ENCODE data around the gene COL5A1. TPM values are rescaled to one million over a fixed set of nuclear protein-coding genes. Genes with fewer than 3 reads are reported as not detected.

COL5A1 gene
- total RNA-seq, 4 donors from 2014 or later = 13.3 to 55.0 (median 27.0) TPM

DNA sequence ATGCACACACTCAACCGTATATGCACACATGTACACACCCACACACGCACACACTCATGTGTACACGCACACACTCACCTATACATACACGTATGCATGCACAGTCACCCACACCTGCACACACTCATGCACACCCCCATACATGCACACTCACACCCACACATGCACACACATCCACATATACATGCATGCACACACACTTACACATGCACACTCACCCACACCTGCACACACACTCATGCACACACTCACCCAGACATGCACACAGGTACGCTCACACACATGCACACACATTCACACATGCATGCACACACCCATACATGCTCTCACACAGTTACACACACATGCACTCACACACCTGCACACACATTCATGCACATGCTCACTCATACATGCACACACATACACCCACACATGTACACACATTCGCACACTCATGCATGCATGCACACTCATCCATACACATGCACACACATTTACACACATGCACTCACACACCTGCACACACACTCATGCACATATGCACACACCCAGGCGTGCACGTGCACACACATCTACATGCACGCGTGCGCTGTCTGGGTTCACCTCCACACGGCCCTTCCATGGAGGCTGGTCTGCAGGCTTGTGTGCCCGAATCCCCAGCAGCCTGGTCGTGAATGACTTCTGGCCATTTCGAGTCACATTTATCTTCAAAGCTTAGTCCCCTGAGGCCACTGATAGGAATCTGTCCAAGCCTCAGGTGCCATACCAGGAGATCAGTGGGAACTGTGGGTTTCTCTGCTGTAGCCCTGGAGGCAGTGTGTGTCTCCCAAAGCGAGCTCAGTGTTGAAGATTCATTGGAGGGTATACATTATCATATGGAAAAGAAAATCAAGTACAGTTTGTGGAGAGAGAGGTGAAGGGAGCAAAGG lies 103.0 kb downstream of the COL5A1 start:
- TF ChIP-seq CTCF (IDR thresholded peaks at IDR 0.05) = no peak
- ATAC-seq (ENCODE audit: low FRiP score) (no peak), DNase-seq (ENCODE audit: low spot score) (no peak)

DNA sequence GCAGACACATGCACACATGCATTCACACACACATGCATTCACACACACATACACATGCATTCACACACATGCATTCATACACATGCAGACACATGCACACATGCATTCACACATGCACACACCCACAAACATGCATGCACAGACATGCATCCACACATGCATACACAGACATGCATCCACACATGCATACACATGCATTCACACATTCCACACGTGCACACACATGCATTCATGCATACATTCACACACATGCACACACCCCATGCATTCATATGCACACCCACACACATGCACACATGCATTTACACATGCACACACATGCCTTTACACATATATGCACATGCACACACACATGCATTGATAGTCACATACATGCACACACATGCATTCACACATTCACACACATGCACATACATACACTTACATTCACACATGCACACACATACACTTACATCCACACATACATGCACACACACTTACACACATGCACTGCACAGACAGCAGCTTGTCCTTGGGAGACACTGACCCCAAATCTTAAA lies 106.4 kb downstream of the COL5A1 start:
- no peak for TF ChIP-seq CTCF (IDR thresholded peaks at IDR 0.05)
- DNase-seq (ENCODE audit: low spot score) (no peak), ATAC-seq (ENCODE audit: low FRiP score) (no peak)

DNA sequence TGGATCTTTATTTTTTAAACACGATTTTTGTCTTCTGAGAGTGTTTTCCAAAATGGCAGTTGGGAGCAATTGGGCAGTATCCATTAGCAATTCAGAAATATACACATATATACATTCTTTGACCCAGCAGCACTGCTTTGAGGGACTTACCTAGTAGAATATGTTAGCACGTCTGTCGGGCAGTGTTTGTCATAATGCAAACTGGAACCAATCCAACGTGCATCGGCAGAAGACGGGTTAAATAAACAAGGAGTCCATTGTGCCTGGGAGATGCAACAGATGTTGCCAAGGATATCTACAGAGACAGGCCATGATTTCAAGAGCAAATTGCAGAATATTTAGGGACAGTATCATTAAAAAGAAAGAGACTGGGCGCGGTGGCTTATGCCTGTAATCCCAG lies 107.0 kb downstream of the COL5A1 start:
- DNase-seq (ENCODE audit: low spot score) (no peak), ATAC-seq (ENCODE audit: low FRiP score) (no peak)
- no peak for TF ChIP-seq CTCF (IDR thresholded peaks at IDR 0.05)

DNA sequence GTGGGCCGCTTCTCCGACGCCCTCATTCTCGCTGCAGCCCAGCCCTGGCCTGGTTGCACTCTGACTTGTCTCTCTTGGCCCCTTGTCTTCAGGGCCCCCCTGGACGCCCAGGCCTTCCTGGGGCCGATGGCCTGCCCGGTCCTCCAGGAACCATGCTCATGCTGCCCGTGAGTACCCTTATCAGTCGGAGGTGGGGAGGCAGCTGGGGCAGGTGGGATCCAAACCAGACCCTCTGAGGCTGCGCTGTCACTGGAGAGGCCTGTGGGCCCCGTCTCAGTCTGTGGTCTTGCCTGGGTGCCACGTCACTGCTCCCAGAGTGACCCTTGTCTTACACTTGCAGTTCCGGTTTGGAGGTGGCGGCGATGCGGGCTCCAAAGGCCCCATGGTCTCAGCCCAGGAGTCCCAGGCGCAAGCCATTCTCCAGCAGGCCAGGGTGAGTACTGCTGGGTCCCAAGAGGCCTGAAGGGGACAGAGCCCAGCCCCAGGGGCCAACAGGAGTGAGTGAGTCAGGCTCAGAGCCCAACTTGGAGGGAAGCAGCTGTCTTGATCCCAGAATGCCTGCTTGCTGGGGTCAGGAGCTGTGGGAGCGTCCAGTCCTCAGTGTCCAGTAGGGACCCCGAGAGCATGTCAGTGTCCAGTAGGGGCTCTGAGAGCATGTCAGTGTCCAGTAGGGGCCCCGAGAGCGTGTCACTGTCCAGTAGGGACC lies 109.0 kb downstream of the COL5A1 start:
- no peak for TF ChIP-seq CTCF (IDR thresholded peaks at IDR 0.05)
- ATAC-seq (ENCODE audit: low FRiP score) (no peak), DNase-seq (ENCODE audit: low spot score) (no peak)

- no peak for ATAC-seq (ENCODE audit: low FRiP score)
- DNase-seq (ENCODE audit: low spot score) = no peak
- no peak for TF ChIP-seq CTCF (IDR thresholded peaks at IDR 0.05)
Measured at GRCh38 chr9:134751622-134752021, 110.0 kb downstream of the COL5A1 start.

DNA sequence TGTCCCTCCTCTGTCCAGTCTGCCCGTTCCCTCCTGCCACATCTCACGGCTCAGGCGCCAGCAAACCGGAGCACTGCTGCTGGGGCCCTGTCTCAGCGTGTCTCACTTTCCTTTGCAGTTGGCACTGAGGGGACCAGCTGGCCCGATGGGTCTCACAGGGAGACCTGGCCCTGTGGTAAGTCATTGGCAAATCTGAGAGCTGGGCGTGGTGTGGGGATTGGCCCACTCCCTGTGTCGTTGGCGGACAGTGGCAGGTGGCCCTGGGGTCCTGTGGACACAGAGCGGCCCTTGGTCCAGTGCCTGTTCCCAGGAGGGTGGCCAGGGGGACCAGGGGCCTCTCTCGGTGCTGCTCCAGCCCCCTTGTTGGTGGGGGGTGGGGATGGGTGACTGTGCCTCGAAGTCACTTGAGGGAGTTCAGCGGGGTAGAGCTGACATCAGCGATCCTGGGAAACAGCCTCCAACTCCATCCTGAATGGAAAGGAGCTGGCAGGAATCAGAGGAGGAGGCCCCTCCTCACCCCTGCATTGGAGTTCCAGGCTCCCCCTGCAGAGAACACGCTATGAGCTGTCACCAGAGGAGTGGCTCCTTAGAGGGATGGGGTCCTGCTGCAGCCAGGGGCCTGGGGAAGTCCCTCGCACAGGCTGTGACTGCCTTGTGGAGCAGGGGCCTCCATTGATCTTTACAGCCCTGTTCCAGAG lies 111.0 kb downstream of the COL5A1 start:
- no peak for ATAC-seq (ENCODE audit: low FRiP score)
- TF ChIP-seq CTCF (IDR thresholded peaks at IDR 0.05) = no peak

More for the DNA sequence above, 111.0 kb downstream of the COL5A1 start:
- no peak for DNase-seq (ENCODE audit: low spot score)
